ENCODE results near the gene RSBN1L. TPM values are rescaled to one million over a fixed set of nuclear protein-coding genes. Genes with fewer than 3 reads are reported as not detected.

Gene RSBN1L
- total RNA-seq, 1 donor from 2014 or later = 27.7 TPM

DNA sequence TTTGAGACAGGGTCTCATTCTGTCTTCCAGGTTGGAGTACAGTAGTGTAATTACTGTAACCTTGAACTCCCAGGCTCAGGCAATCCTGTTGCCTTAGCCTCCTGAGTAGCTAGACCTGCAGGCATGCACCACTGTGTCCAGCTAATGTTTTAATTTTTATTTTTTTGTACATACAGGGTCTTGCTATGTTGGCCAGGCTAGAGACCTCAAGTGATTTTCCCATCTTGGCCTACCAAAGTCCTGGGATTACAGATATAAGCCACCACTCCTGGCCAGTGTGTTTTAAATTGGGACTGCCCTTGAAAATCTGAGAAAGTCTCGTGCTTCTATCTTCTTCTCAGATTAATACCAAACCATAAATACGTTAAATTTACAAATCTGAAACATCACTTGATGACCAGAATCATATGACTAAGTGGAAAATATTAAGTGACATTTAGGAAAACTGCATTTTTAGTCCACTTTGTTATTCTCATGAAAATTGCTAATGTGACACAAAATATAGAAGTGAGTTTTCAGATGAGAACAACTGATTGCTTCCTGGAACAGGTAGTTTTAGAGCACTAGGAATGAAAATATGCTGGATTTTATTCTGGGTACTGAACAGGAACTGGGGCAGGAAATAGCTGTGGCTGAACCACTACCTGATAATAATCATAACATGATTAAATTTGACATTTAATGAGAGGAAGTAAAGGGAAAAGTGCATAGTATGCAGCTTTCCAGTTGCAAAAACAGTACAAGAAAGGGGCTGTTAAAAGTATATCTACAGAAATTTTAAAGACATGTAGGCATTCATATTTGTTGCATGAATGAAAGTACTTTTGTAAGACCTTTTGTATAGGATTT lies 106.5 kb downstream of the RSBN1L start:
- peaks cover 10% of the 10 kb centered on the region for H3K9me3 ChIP-seq
- DNase-seq (no peak), ATAC-seq (no peak)
- intact Hi-C loops (cut with DNase I) = no loop called here
- no peaks in the 10 kb centered on the region for H3K36me3 ChIP-seq
- no peak overlapping the region for H3K27ac ChIP-seq
- H3K4me1 ChIP-seq = peaks cover 10% of the 10 kb centered on the region
- no peak overlapping the region for H3K4me3 ChIP-seq
- TF ChIP-seq, protein P1, sequence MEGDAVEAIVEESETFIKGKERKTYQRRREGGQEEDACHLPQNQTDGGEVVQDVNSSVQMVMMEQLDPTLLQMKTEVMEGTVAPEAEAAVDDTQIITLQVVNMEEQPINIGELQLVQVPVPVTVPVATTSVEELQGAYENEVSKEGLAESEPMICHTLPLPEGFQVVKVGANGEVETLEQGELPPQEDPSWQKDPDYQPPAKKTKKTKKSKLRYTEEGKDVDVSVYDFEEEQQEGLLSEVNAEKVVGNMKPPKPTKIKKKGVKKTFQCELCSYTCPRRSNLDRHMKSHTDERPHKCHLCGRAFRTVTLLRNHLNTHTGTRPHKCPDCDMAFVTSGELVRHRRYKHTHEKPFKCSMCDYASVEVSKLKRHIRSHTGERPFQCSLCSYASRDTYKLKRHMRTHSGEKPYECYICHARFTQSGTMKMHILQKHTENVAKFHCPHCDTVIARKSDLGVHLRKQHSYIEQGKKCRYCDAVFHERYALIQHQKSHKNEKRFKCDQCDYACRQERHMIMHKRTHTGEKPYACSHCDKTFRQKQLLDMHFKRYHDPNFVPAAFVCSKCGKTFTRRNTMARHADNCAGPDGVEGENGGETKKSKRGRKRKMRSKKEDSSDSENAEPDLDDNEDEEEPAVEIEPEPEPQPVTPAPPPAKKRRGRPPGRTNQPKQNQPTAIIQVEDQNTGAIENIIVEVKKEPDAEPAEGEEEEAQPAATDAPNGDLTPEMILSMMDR (IDR thresholded peaks at IDR 0.05) = no peak
- no peaks in the 10 kb centered on the region for H3K27me3 ChIP-seq

DNA sequence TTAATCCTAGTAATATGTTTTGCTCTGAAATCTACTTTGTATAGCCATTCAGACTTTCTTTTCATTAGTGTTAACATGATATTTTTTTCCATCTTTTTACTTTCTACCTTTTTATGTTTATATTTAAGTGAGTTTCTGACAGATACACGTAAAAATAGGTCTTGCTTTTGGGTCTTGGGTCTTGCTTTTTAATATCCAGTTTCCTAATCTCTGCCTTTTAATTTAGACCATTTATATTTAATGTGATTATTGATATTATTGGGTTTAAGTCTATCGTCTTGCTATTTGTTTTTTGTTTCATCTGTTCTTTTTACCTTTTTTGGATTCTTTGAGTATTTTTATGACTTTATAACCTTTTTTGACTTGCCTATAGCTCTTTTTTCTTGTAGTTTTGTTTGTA lies 110.2 kb downstream of the RSBN1L start:
- Histone ChIP-seq H3K36me3 (no peaks in the 10 kb centered on the region), H3K27me3 (no peaks in the 10 kb centered on the region), H3K4me3 (no peak overlapping the region), H3K4me1 (peaks cover 4% of the 10 kb centered on the region), H3K27ac (no peak overlapping the region), H3K9me3 (peaks cover 10% of the 10 kb centered on the region)
- ATAC-seq = no peak
- intact Hi-C loops (cut with DNase I) = no loop called here
- TF ChIP-seq, protein P1 (IDR thresholded peaks at IDR 0.05) = no peak
- DNase-seq = no peak

DNA sequence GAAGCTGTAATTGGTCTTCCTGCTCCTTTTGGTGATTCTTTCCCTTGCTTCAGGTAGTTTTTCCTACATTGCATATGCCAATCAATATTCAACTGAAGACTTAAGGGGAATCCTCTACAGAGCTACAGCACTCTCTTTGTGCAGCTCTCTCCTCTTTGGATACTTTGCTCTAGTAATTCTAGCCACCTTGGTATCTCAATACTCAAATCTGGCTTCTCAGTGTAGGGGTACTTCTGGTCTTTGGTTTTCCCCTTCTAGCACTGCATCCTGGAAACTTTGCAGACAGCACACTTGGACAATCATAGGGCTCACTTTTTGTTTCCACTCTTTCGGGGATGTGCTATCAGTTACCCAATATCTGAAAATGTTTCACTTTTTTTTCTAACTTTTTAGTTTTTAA lies 112.3 kb downstream of the RSBN1L start:
- DNase-seq (no peak), ATAC-seq (no peak)
- TF ChIP-seq, protein P1 (IDR thresholded peaks at IDR 0.05) = no peak
- Histone ChIP-seq H3K4me3 (no peak overlapping the region), H3K4me1 (no peaks in the 10 kb centered on the region), H3K27ac (no peak overlapping the region), H3K9me3 (peaks cover 10% of the 10 kb centered on the region), H3K27me3 (no peaks in the 10 kb centered on the region), H3K36me3 (no peaks in the 10 kb centered on the region)
- intact Hi-C loops (cut with DNase I) = no loop called here

DNA sequence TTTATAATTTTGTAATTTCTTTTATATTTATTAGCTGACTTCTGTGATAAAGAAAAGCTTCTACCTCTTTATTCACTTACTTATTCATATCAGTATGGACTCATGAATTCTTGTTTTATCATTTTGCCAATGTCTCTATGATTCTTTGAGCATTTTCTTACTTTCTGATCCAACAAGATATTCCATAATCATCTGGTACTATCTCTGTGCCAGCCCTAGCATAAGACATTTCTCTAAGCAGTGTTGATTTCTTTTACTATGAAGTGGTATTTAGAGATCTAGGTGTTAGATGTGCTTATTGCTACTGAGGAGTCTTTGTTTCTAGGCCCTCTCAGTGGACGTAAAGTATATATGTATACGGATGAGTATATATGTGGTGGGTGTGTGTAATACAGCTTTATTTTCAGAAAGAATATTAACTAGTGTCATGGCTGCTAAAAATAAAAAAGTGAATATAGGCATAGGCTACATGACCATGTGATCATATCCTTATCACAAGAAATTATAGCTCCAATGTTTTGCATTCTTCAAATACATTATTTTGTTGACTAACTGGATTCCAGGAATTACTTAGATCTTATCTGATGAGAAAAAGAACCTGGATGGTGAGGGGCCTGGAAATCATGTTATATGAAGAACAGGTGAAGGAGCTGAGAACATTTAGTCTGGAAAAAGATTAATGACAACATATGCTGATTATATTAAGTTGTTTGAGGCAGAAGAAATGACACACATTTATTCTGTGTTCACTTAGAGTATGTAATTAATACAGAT lies 115.4 kb downstream of the RSBN1L start:
- H3K4me3 ChIP-seq = no peak overlapping the region
- peaks cover 8% of the 10 kb centered on the region for H3K9me3 ChIP-seq
- TF ChIP-seq, protein P1 (IDR thresholded peaks at IDR 0.05) = no peak
- H3K4me1 ChIP-seq = no peaks in the 10 kb centered on the region
- ATAC-seq = no peak
- H3K36me3 ChIP-seq = no peaks in the 10 kb centered on the region
- H3K27me3 ChIP-seq = no peaks in the 10 kb centered on the region
- no peak overlapping the region for H3K27ac ChIP-seq
- intact Hi-C loops (cut with DNase I) = no loop called here
- no peak for DNase-seq

DNA sequence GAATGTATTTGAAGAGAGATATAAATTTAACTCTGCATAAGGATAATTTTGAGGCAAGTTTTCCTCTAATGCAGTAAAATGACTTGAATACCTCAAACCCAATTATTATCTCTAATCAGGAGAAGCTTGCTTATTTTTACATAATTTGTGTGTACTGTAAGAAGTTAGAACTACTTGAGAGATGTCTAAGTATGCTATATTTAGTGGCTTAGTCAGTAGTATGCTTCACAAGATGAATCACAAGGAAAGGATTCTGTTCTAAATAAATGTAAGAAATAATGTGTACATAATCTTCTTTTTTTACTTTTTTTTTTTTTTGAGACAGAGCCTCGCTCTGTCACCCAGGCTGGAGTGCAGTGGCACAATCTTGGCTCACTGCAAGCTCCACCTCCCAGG lies 116.0 kb downstream of the RSBN1L start:
- Histone ChIP-seq H3K9me3 (peaks cover 2% of the 10 kb centered on the region), H3K4me1 (no peaks in the 10 kb centered on the region), H3K27me3 (no peaks in the 10 kb centered on the region), H3K4me3 (no peak overlapping the region), H3K36me3 (no peaks in the 10 kb centered on the region), H3K27ac (no peak overlapping the region)
- DNase-seq (no peak), ATAC-seq (no peak)
- TF ChIP-seq, protein P1 (IDR thresholded peaks at IDR 0.05) = no peak
- intact Hi-C loops (cut with DNase I) = no loop called here
